GM12878 (cell line): ENCODE data around the gene PCP4L1. TPM values are rescaled to one million over a fixed set of nuclear protein-coding genes. Genes with fewer than 3 reads are reported as not detected.
"Not testable (repeated sequence)": the region's sequence is repeated elsewhere in the genome, so short reads cannot be mapped to it uniquely, and the experiment has no call there.

ENCODE experiments used
- ATAC-seq: fragments of 200-7000 bp; cut with Tn5 transposase; 3 replicates; pipeline ENCODE4 v1.9.1; 2020; ENCODE audit warnings: mild to moderate bottlenecking, moderate library complexity
- BruUV-seq: library from RNA; stranded (reverse); fragments of 400-500 nt; replicated peaks from 2 replicates; lab custom pipeline; 2021; lab: Mats Ljungman, UMichigan
- CTCF ChIA-PET: fragments of 300-600 bp; sonication (Branson Sonifier 250); formaldehyde crosslinking; extraction: SDS; loops from one replicate; lab custom pipeline; 2021; ENCODE audit warnings: inconsistent platforms; lab: Yijun Ruan, JAX
- POLR2A ChIA-PET: fragments of 350-600 bp; formaldehyde crosslinking; extraction: SDS; loops from one replicate; lab custom pipeline; 2021; ENCODE audit warnings: inconsistent platforms; lab: Charles Lee
- RAD21 ChIA-PET: fragments of 300-600 bp; sonication (Branson Sonifier 250); formaldehyde crosslinking; loops from one replicate; lab custom pipeline; 2023; ENCODE audit warnings: antibody characterized with exemption; ENCODE audit not compliant: unreplicated experiment; lab: Charles Lee
- SMC1A ChIA-PET: fragments of 300-600 bp; sonication (Branson Sonifier 250); formaldehyde crosslinking; loops from one replicate; lab custom pipeline; 2023; ENCODE audit not compliant: unreplicated experiment, uncharacterized antibody; lab: Charles Lee
- DNase-seq: peaks from one replicate; pipeline ENCODE4 v3.0.0-alpha.2; 2011; ENCODE audit warnings: low read depth, low spot score
- FAIRE-seq: peaks from 3 replicates; lab custom pipeline; 2011; peaks lifted over from hg19 to GRCh38; lab: Jason Lieb, UNC
- H2AFZ ChIP-seq: 2 replicates; pipeline ENCODE4 v1.6.0; 2011; ENCODE audit warnings: low read depth, low read length, control low read depth; ENCODE audit not compliant: control insufficient read depth
- H3K27ac ChIP-seq: 2 replicates; pipeline ENCODE4 v1.5.1; 2011; ENCODE audit warnings: control low read depth; ENCODE audit not compliant: control insufficient read depth, insufficient read depth
- H3K27me3 ChIP-seq, 2 experiments: replicated peaks in 1 of 2; 2 replicates each; pipeline versions ENCODE4 v1.6.0 to v1.6.1; 2011; ENCODE audit warnings: low read length in 1 of 2; ENCODE audit not compliant: control insufficient read depth in 2 of 2, insufficient read depth in 2 of 2
- H3K36me3 ChIP-seq, 2 experiments: 2 replicates each; pipeline ENCODE4 v1.5.1; 2011; ENCODE audit warnings: low read length in 1 of 2; ENCODE audit not compliant: control insufficient read depth in 2 of 2, insufficient read depth in 2 of 2
- H3K4me1 ChIP-seq: 2 replicates; pipeline ENCODE4 v1.6.1; 2011; ENCODE audit warnings: mild to moderate bottlenecking, low read length, moderate library complexity, mixed read lengths; ENCODE audit not compliant: control insufficient read depth, insufficient read depth
- H3K4me2 ChIP-seq: 2 replicates; pipeline ENCODE4 v1.6.0; 2011; ENCODE audit warnings: control low read depth; ENCODE audit not compliant: control insufficient read depth, insufficient read depth
- H3K4me3 ChIP-seq: fragments of 200-600 bp; sonication (generic); 2 replicates; pipeline ENCODE4 v1.5.1; 2016
- H3K79me2 ChIP-seq: 2 replicates; pipeline ENCODE4 v1.6.0; 2011; ENCODE audit warnings: low read length; ENCODE audit not compliant: control insufficient read depth, insufficient read depth
- H3K9ac ChIP-seq: 2 replicates; pipeline ENCODE4 v1.8.0; 2011; ENCODE audit warnings: low read length, control low read depth, mixed read lengths; ENCODE audit not compliant: control insufficient read depth, insufficient read depth
- H3K9me3 ChIP-seq: replicated peaks from 3 replicates; pipeline ENCODE4 v1.5.1; 2011; ENCODE audit warnings: mild to moderate bottlenecking, low read length; ENCODE audit not compliant: control insufficient read depth, insufficient read depth
- H4K20me1 ChIP-seq: 2 replicates; pipeline ENCODE4 v1.6.0; 2011; ENCODE audit not compliant: control insufficient read depth, insufficient read depth
- MXI1 ChIP-seq: fragments of 150-350 bp; IDR thresholded peaks from 2 replicates; pipeline ENCODE4 v1.6.1; 2011; ENCODE audit warnings: low read depth, mild to moderate bottlenecking, inconsistent platforms, low read length, improper control_type of control experiment
- NFYA ChIP-seq: IDR thresholded peaks from 2 replicates; pipeline ENCODE4 v1.6.1; 2011; ENCODE audit warnings: low read depth, mild to moderate bottlenecking, low read length, improper control_type of control experiment, borderline replicate concordance
- POU2F2 ChIP-seq: IDR thresholded peaks from 3 replicates; pipeline ENCODE4 v1.6.1; 2011; ENCODE audit warnings: low read depth, mild to moderate bottlenecking, low read length, borderline replicate concordance
- SREBF1 ChIP-seq: IDR thresholded peaks from 2 replicates; pipeline ENCODE4 v1.6.1; 2012; ENCODE audit warnings: mild to moderate bottlenecking, low read length
- ZNF622 ChIP-seq: fragments of 450-650 bp; IDR thresholded peaks from 2 replicates; pipeline ENCODE4 v1.6.1; 2017; ENCODE audit warnings: mild to moderate bottlenecking, inconsistent platforms
- WGBS: methylation state at CpG from one replicate; pipeline ENCODE4 v1.1.6; 2016; ENCODE audit warnings: low lambda C conversion rate; ENCODE audit not compliant: insufficient replicate concordance, insufficient coverage; ENCODE audit errors: missing lambda C conversion rate; 5-methylcytosine and 5-hydroxymethylcytosine counted together
- in situ Hi-C: fragments of 300-500 bp; cut with MboI; formaldehyde crosslinking; loops from 9 replicates; pipeline ENCODE4 v1.14.3; 2018; ENCODE audit warnings: mixed read lengths
- intact Hi-C: fragments of 100-400 bp; cut with micrococcal nuclease; formaldehyde crosslinking; loops from one replicate; pipeline ENCODE4 v1.14.2; 2022; ENCODE audit not compliant: unreplicated experiment
- polyA plus RNA-seq, 11 experiments: library from polyadenylated mRNA; depleted of rRNA in 4 of 11; unstranded in 6 of 11; stranded (reverse) in 5 of 11; fragments of >200 nt; fragmentation: Nextera tagmentation in 4 of 11; fragmentation: Illumina TruSeq in 1 of 11; extraction: Ambion mirVana in 4 of 11; extraction: Trizol in 1 of 11; gene quantifications; 1 replicate in 1 of 11; 2 replicates in 10 of 11; pipeline versions ENCODE4 v1.2.1 to v1.2.3, GENCODE V29; 2011 to 2016; ENCODE audit warnings: inconsistent platforms in 2 of 11, missing spikeins in 2 of 11, low read depth in 1 of 11
- total RNA-seq, 4 experiments: library from RNA; depleted of rRNA in 3 of 4; stranded (reverse); fragments of >200 nt in 3 of 4; fragmentation: Illumina TruSeq in 1 of 4; extraction: Trizol in 1 of 4; gene quantifications; 2 replicates each; pipeline versions ENCODE4 v1.2.1 to v1.2.3, GENCODE V29; 2013 to 2021
- TF ChIP-seq, protein P1 (sequence below): IDR thresholded peaks from 2 replicates; pipeline ENCODE4 v1.6.1; 2012; ENCODE audit warnings: mild to moderate bottlenecking, low read depth, low read length
- TF ChIP-seq, protein P2 (sequence below): fragments of 450-650 bp; IDR thresholded peaks from 2 replicates; pipeline ENCODE4 v1.6.1; 2017; ENCODE audit warnings: mild to moderate bottlenecking, moderate library complexity

Gene PCP4L1
- total and polyA plus RNA-seq, 10 of the 15 experiments (the other 5 are each of a cell fraction or from before 2014, with no cell fraction given), result 1.0 to 5.2 (median 2.8) TPM

DNA sequence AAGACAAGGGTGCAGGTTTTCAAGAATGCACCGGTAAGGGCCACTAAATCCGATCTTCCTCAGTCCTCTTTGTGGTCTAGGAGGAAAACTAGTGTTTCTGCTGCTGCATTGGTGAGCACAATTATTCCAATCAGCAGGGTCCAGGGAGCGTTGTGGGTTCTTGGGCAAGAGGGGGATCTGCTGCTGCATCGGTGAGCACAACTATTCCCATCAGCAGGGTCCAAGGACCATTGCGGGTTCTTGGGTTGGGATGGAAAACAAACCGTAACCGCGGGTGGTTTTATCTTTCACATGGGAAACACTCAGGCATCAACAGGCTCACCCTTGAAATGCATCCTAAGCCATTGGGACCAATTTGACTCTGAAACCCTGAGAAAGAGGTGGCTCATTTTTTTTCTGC lies 7.0 kb upstream of the PCP4L1 start (continued):
- TF ChIP-seq, protein P1, sequence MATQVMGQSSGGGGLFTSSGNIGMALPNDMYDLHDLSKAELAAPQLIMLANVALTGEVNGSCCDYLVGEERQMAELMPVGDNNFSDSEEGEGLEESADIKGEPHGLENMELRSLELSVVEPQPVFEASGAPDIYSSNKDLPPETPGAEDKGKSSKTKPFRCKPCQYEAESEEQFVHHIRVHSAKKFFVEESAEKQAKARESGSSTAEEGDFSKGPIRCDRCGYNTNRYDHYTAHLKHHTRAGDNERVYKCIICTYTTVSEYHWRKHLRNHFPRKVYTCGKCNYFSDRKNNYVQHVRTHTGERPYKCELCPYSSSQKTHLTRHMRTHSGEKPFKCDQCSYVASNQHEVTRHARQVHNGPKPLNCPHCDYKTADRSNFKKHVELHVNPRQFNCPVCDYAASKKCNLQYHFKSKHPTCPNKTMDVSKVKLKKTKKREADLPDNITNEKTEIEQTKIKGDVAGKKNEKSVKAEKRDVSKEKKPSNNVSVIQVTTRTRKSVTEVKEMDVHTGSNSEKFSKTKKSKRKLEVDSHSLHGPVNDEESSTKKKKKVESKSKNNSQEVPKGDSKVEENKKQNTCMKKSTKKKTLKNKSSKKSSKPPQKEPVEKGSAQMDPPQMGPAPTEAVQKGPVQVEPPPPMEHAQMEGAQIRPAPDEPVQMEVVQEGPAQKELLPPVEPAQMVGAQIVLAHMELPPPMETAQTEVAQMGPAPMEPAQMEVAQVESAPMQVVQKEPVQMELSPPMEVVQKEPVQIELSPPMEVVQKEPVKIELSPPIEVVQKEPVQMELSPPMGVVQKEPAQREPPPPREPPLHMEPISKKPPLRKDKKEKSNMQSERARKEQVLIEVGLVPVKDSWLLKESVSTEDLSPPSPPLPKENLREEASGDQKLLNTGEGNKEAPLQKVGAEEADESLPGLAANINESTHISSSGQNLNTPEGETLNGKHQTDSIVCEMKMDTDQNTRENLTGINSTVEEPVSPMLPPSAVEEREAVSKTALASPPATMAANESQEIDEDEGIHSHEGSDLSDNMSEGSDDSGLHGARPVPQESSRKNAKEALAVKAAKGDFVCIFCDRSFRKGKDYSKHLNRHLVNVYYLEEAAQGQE, result no peak
- TF ChIP-seq POU2F2 (no peak), NFYA (no peak), ZNF622 (no peak), SREBF1 (no peak), MXI1 (no peak)
- TF ChIP-seq, protein P2, sequence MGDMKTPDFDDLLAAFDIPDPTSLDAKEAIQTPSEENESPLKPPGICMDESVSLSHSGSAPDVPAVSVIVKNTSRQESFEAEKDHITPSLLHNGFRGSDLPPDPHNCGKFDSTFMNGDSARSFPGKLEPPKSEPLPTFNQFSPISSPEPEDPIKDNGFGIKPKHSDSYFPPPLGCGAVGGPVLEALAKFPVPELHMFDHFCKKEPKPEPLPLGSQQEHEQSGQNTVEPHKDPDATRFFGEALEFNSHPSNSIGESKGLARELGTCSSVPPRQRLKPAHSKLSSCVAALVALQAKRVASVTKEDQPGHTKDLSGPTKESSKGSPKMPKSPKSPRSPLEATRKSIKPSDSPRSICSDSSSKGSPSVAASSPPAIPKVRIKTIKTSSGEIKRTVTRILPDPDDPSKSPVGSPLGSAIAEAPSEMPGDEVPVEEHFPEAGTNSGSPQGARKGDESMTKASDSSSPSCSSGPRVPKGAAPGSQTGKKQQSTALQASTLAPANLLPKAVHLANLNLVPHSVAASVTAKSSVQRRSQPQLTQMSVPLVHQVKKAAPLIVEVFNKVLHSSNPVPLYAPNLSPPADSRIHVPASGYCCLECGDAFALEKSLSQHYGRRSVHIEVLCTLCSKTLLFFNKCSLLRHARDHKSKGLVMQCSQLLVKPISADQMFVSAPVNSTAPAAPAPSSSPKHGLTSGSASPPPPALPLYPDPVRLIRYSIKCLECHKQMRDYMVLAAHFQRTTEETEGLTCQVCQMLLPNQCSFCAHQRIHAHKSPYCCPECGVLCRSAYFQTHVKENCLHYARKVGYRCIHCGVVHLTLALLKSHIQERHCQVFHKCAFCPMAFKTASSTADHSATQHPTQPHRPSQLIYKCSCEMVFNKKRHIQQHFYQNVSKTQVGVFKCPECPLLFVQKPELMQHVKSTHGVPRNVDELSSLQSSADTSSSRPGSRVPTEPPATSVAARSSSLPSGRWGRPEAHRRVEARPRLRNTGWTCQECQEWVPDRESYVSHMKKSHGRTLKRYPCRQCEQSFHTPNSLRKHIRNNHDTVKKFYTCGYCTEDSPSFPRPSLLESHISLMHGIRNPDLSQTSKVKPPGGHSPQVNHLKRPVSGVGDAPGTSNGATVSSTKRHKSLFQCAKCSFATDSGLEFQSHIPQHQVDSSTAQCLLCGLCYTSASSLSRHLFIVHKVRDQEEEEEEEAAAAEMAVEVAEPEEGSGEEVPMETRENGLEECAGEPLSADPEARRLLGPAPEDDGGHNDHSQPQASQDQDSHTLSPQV, result no peak

DNA sequence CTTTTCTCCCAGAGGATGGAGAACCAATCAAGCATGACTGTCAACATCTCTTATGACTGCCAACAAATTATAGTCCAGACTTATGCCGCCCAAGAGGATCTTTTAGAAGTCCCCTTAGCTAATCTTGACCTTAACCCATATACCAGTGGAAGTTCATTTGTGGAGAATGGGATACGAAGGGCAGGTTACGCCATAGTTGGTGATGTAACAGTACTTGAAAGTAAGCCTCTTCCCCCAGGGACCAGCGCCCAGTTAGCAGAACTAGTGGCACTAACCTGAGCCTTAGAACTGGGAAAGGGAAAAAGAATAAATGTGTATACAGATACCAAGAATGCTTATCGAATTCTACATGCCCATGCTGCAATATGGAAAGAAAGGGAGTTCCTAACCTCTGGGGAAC lies 3.2 kb upstream of the PCP4L1 start:
- H3K27ac ChIP-seq, CTCF ChIA-PET, H3K9ac ChIP-seq, POLR2A ChIA-PET, H3K4me1 ChIP-seq, H3K79me2 ChIP-seq, H3K4me2 ChIP-seq, H3K9me3 ChIP-seq, BruUV-seq, H3K4me3 ChIP-seq, DNase-seq, intact Hi-C loops, H3K36me3 ChIP-seq, RAD21 ChIA-PET, FAIRE-seq, in situ Hi-C loops, H4K20me1 ChIP-seq, ATAC-seq, SMC1A ChIA-PET, H2AFZ ChIP-seq, H3K27me3 ChIP-seq: not testable (repeated sequence)
- 27% methylated on average over 5 of the region's 5 CpGs for WGBS

DNA sequence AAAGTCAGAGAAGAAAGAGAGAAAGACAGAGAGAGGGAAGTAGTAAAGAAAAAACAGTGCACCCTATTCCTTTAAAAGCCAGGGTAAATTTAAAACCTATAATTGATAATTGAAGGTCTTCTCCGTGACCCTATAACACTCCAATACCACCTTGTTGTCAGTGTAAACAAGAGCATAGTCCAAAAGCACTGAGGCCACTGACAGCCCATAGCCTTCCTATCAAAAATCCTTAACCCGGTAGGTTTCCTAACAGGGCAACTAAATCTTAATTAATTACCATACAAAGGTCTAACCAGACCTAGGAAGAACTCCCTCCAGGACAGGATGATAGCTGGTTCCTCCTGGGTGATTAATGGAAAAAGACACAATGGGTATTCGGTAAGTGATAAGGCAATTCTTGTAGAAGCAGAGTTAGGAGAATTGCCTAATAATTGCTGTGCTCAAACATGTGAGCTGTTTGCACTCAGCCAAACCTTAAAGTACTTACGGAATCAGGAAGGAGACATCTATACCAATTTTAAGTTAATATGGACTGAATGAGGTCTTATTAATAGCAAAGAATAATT lies 2.5 kb upstream of the PCP4L1 start:
- H3K4me3 ChIP-seq, H3K79me2 ChIP-seq, DNase-seq, SMC1A ChIA-PET, H3K9ac ChIP-seq, H3K36me3 ChIP-seq, in situ Hi-C loops, H3K4me1 ChIP-seq, POLR2A ChIA-PET, BruUV-seq, H3K9me3 ChIP-seq, H2AFZ ChIP-seq, H3K27ac ChIP-seq, CTCF ChIA-PET, FAIRE-seq, intact Hi-C loops, H4K20me1 ChIP-seq, RAD21 ChIA-PET, ATAC-seq, H3K27me3 ChIP-seq, H3K4me2 ChIP-seq: not testable (repeated sequence)
- 78% methylated on average over 4 of the region's 4 CpGs for WGBS
